WI38 (cell line): ENCODE measurements around the gene OR4L1.
"Not testable (repeated sequence)": the region's sequence is repeated elsewhere in the genome, so short reads cannot be mapped to it uniquely, and the experiment has no call there.

Source experiments
- H3K4me3 ChIP-seq: 2 replicates; pipeline ENCODE4 v1.5.1; 2011; ENCODE audit warnings: low read depth, mild to moderate bottlenecking, control low read depth, low read length
- CTCF ChIP-seq: IDR thresholded peaks from 2 replicates; pipeline ENCODE4 v1.5.1; 2012; ENCODE audit warnings: low read depth, mild to moderate bottlenecking, control low read depth, low read length

The OR4L1 gene

GRCh38 chr14:20092050-20092449, 32.2 kb downstream of the OR4L1 start:
- H3K4me3 ChIP-seq, result no peak overlapping the region
- no peak for TF ChIP-seq CTCF

GRCh38 chr14:20093442-20093841, 33.6 kb downstream of the OR4L1 start:
- TF ChIP-seq CTCF, result no peak
- H3K4me3 ChIP-seq, result no peak overlapping the region

- H3K4me3 ChIP-seq, result not testable (repeated sequence)
Measured at GRCh38 chr14:20098926-20099770, 39.3 kb downstream of the OR4L1 start.

- H3K4me3 ChIP-seq, result no peak within 1 kb of the TSS
- no peak for TF ChIP-seq CTCF
Measured at GRCh38 chr14:20110438-20110837, 50.6 kb downstream of the OR4L1 start, which contains the start of gene OR4K17. Gene OR4K17, plus strand, starts transcription at chr14:20110739. Its CDS starts 6,761 bp downstream, at chr14:20117500.
